ENCODE measurements around the gene F2R. TPM values are rescaled to one million over a fixed set of nuclear protein-coding genes. Genes with fewer than 3 reads are reported as not detected.

F2R gene
- total and polyA plus RNA-seq, 7 donors, result 1.1 to 3.5 (median 2.0) TPM

GRCh38 chr5:76742583-76742982 lies 26.7 kb downstream of the F2R start:
- intact Hi-C loops (cut with DNase I), result no loop called here
- no peak for TF ChIP-seq CTCF (IDR thresholded peaks at IDR 0.05)

GRCh38 chr5:76744632-76745031 lies 28.7 kb downstream of the F2R start:
- H3K36me3 ChIP-seq (ENCODE audit: insufficient read depth in 1 of 2, low read depth in 1 of 2), result no peaks in the 10 kb centered on the region
- DNase-seq (no peak), ATAC-seq (no peak)
- no peaks in the 10 kb centered on the region for H3K9me3 ChIP-seq
- no peaks in the 10 kb centered on the region for H3K27me3 ChIP-seq (ENCODE audit: insufficient read depth in 3 of 3, low read length in 2 of 3)
- TF ChIP-seq CTCF (IDR thresholded peaks at IDR 0.05), result no peak
- no peaks in the 10 kb centered on the region for H3K4me1 ChIP-seq
- H3K27ac ChIP-seq, result no peak overlapping the region
- 72 to 77% (median 74%) methylated on average over 2 of the region's 2 CpGs for WGBS, 3 donors
- no peak overlapping the region for H3K4me3 ChIP-seq
- intact Hi-C loops (cut with DNase I), result no loop called here

More at GRCh38 chr5:76742583-76742982, 26.7 kb downstream of the F2R start:
- Histone ChIP-seq H3K4me3 (no peak overlapping the region), H3K27ac (no peak overlapping the region), H3K27me3 (ENCODE audit: insufficient read depth in 3 of 3, low read length in 2 of 3) (no peaks in the 10 kb centered on the region), H3K4me1 (no peaks in the 10 kb centered on the region), H3K36me3 (ENCODE audit: insufficient read depth in 1 of 2, low read depth in 1 of 2) (no peaks in the 10 kb centered on the region), H3K9me3 (no peaks in the 10 kb centered on the region)
- no peak for ATAC-seq
- no peak for DNase-seq
- 86 to 91% (median 88%) methylated on average over 4 of the region's 4 CpGs for WGBS, 3 donors

- H3K4me3 ChIP-seq, result no peak overlapping the region
- no peaks in the 10 kb centered on the region for H3K4me1 ChIP-seq
- WGBS, 3 donors, result 77 to 86% (median 84%) methylated on average over 3 of the region's 3 CpGs
Measured at GRCh38 chr5:76745670-76746069, 29.7 kb downstream of the F2R start.

GRCh38 chr5:76746677-76747076 lies 30.8 kb downstream of the F2R start:
- intact Hi-C loops (cut with DNase I), result no loop called here
- Histone ChIP-seq H3K27me3 (ENCODE audit: insufficient read depth in 3 of 3, low read length in 2 of 3) (no peaks in the 10 kb centered on the region), H3K36me3 (ENCODE audit: insufficient read depth in 1 of 2, low read depth in 1 of 2) (no peaks in the 10 kb centered on the region), H3K4me1 (no peaks in the 10 kb centered on the region), H3K9me3 (no peaks in the 10 kb centered on the region), H3K4me3 (no peak overlapping the region), H3K27ac (no peak overlapping the region)
- no peak for TF ChIP-seq CTCF (IDR thresholded peaks at IDR 0.05)
- DNase-seq (no peak), ATAC-seq (no peak)
- WGBS, 3 donors, result 83 to 95% (median 86%) methylated on average over 2 of the region's 2 CpGs

More at GRCh38 chr5:76745670-76746069, 29.7 kb downstream of the F2R start:
- TF ChIP-seq CTCF (IDR thresholded peaks at IDR 0.05), result no peak
- no peak for ATAC-seq
- intact Hi-C loops (cut with DNase I), result no loop called here
- Histone ChIP-seq H3K27ac (no peak overlapping the region), H3K27me3 (ENCODE audit: insufficient read depth in 3 of 3, low read length in 2 of 3) (no peaks in the 10 kb centered on the region), H3K36me3 (ENCODE audit: insufficient read depth in 1 of 2, low read depth in 1 of 2) (no peaks in the 10 kb centered on the region), H3K9me3 (no peaks in the 10 kb centered on the region)
- DNase-seq, result no peak

GRCh38 chr5:76747706-76748105 lies 31.8 kb downstream of the F2R start:
- Histone ChIP-seq H3K27me3 (ENCODE audit: insufficient read depth in 3 of 3, low read length in 2 of 3) (no peaks in the 10 kb centered on the region), H3K36me3 (ENCODE audit: insufficient read depth in 1 of 2, low read depth in 1 of 2) (no peaks in the 10 kb centered on the region), H3K4me3 (no peak overlapping the region), H3K4me1 (no peaks in the 10 kb centered on the region), H3K9me3 (no peaks in the 10 kb centered on the region), H3K27ac (no peak overlapping the region)
- DNase-seq, result no peak
- intact Hi-C loops (cut with DNase I), result no loop called here
- ATAC-seq, result no peak
- no peak for TF ChIP-seq CTCF (IDR thresholded peaks at IDR 0.05)
- 71 to 75% (median 74%) methylated on average over 13 of the region's 13 CpGs for WGBS, 3 donors

Data from psoas muscle (tissue), 8 donors.